ENCODE data around the gene KASH5.

Gene KASH5

GRCh38 chr19:49387936-49388372, at the start of gene KASH5:
Gene KASH5, plus strand, starts transcription at chr19:49388249. Its CDS starts 2,635 bp downstream, at chr19:49390884.
- peak; percentile 72 to 76 for DNase-seq (ENCODE audit: low read depth in 2 of 2, low spot score in 1 of 2)

GRCh38 chr19:49338691-49339300, 49.3 kb upstream of the KASH5 start:
- no peak for DNase-seq (ENCODE audit: low read depth in 2 of 2, low spot score in 1 of 2)

- no peak for DNase-seq (ENCODE audit: low read depth in 2 of 2, low spot score in 1 of 2)
Observed at GRCh38 chr19:49339301-49340068, 48.6 kb upstream of the KASH5 start.

- DNase-seq (ENCODE audit: low read depth in 2 of 2, low spot score in 1 of 2): peak in 1 of 2 donors; percentile 22
Observed at GRCh38 chr19:49340069-49340864, 47.8 kb upstream of the KASH5 start.

- no peak for DNase-seq (ENCODE audit: low read depth in 2 of 2, low spot score in 1 of 2)
Observed at GRCh38 chr19:49340865-49341718, 47.0 kb upstream of the KASH5 start.

- DNase-seq (ENCODE audit: low read depth in 2 of 2, low spot score in 1 of 2): no peak
Observed at GRCh38 chr19:49342291-49342721, 45.7 kb upstream of the KASH5 start.

GRCh38 chr19:49343123-49343522, 44.9 kb upstream of the KASH5 start:
- no peak for DNase-seq (ENCODE audit: low read depth in 2 of 2, low spot score in 1 of 2)

- DNase-seq (ENCODE audit: low read depth in 2 of 2, low spot score in 1 of 2): no peak
Observed at GRCh38 chr19:49344505-49345423, 43.3 kb upstream of the KASH5 start.

GRCh38 chr19:49347191-49347590, 40.9 kb upstream of the KASH5 start:
- no peak for DNase-seq (ENCODE audit: low read depth in 2 of 2, low spot score in 1 of 2)

- no peak for DNase-seq (ENCODE audit: low read depth in 2 of 2, low spot score in 1 of 2)
Observed at GRCh38 chr19:49347835-49348234, 40.2 kb upstream of the KASH5 start.

GRCh38 chr19:49348305-49349189, 39.5 kb upstream of the KASH5 start:
- DNase-seq (ENCODE audit: low read depth in 2 of 2, low spot score in 1 of 2): no peak

- no peak for DNase-seq (ENCODE audit: low read depth in 2 of 2, low spot score in 1 of 2)
Observed at GRCh38 chr19:49349567-49349966, 38.5 kb upstream of the KASH5 start.

- DNase-seq (ENCODE audit: low read depth in 2 of 2, low spot score in 1 of 2): no peak
Observed at GRCh38 chr19:49355909-49356353, 32.1 kb upstream of the KASH5 start.

GRCh38 chr19:49356382-49356781, 31.7 kb upstream of the KASH5 start:
- DNase-seq (ENCODE audit: low read depth in 2 of 2, low spot score in 1 of 2): no peak

- DNase-seq (ENCODE audit: low read depth in 2 of 2, low spot score in 1 of 2): no peak
Observed at GRCh38 chr19:49357186-49357585, 30.9 kb upstream of the KASH5 start.

- no peak for DNase-seq (ENCODE audit: low read depth in 2 of 2, low spot score in 1 of 2)
Observed at GRCh38 chr19:49359851-49360820, 27.9 kb upstream of the KASH5 start.

- DNase-seq (ENCODE audit: low read depth in 2 of 2, low spot score in 1 of 2): no peak
Observed at GRCh38 chr19:49361438-49362047, 26.5 kb upstream of the KASH5 start.

Data from stimulated activated CD8-positive, alpha-beta memory T cell treated with anti-CD3 and anti-CD28 coated beads, Interleukin-4, amount 100 ng/mL, for 4 hours (primary cell).